Loucy (cell line): ENCODE measurements around the gene LCE4A.

Source experiments
- CTCF ChIP-seq: fragments of 200-600 bp; sonication (generic); conservative IDR thresholded peaks from 2 replicates; pipeline ENCODE4 v1.5.1; 2014; ENCODE audit warnings: mild to moderate bottlenecking, antibody characterized with exemption, low read length
- EZH2phosphoT487 ChIP-seq: fragments of 200-600 bp; IDR thresholded peaks from 2 replicates; pipeline ENCODE4 v1.6.1; 2018; ENCODE audit warnings: antibody characterized with exemption, mild to moderate bottlenecking, moderate library complexity, borderline replicate concordance

- TF ChIP-seq CTCF (no peak), EZH2phosphoT487 (no peak)
Measured at GRCh38 chr1:152758636-152759035, 50.7 kb downstream of the LCE4A start.
